Chondrocyte (in vitro differentiated cells): ENCODE data around the gene CTBS. TPM values are rescaled to one million over a fixed set of nuclear protein-coding genes. Genes with fewer than 3 reads are reported as not detected.

Experiments used
- DNase-seq: peaks from one replicate; pipeline ENCODE4 v3.0.0; 2021; ENCODE audit warnings: mixed read lengths, low spot score
- H3K27ac Mint-ChIP-seq: one replicate; pipeline ENCODE4 v1.8.0; 2021; ENCODE audit warnings: mild to moderate bottlenecking, moderate library complexity, mixed read lengths; ENCODE audit not compliant: unreplicated experiment
- H3K27me3 Mint-ChIP-seq: 2 replicates; pipeline ENCODE4 v1.8.0; 2021; ENCODE audit warnings: low read depth, mixed read lengths
- H3K36me3 Mint-ChIP-seq: 2 replicates; pipeline ENCODE4 v1.8.0; 2021; ENCODE audit warnings: low read depth, mixed read lengths
- H3K4me1 Mint-ChIP-seq: 2 replicates; pipeline ENCODE4 v1.8.0; 2021; ENCODE audit warnings: low read depth, mild to moderate bottlenecking, mixed read lengths
- H3K4me3 Mint-ChIP-seq: one replicate; pipeline ENCODE4 v1.8.0; 2021; ENCODE audit warnings: mild to moderate bottlenecking, moderate library complexity, mixed read lengths; ENCODE audit not compliant: unreplicated experiment
- H3K9me3 Mint-ChIP-seq: 2 replicates; pipeline ENCODE4 v1.8.0; 2021; ENCODE audit warnings: low read depth, mixed read lengths
- CTCF ChIP-seq: fragments of 200-600 bp; sonication (generic); IDR thresholded peaks from 2 replicates; pipeline ENCODE4 v1.5.0; 2021; ENCODE audit warnings: antibody characterized with exemption, mild to moderate bottlenecking, moderate library complexity
- total RNA-seq: library from RNA; stranded (reverse); gene quantifications from 3 replicates; pipeline ENCODE4 v1.2.1, GENCODE V29; 2021

The CTBS gene
- total RNA-seq, 1 donor from 2014 or later: 20.9 TPM

GRCh38 chr1:84585803-84586202 lies 11.6 kb upstream of the CTBS start:
- Mint-ChIP-seq H3K4me1 (peaks cover 16% of the 10 kb centered on the region), H3K27me3 (no peaks in the 10 kb centered on the region), H3K36me3 (no peaks in the 10 kb centered on the region), H3K27ac (no peak overlapping the region), H3K4me3 (no peak overlapping the region), H3K9me3 (no peaks in the 10 kb centered on the region)
- no peak for TF ChIP-seq CTCF
- no peak for DNase-seq

- no peaks in the 10 kb centered on the region for H3K9me3 Mint-ChIP-seq
- no peak for TF ChIP-seq CTCF
- no peak for DNase-seq
- H3K36me3 Mint-ChIP-seq: no peaks in the 10 kb centered on the region
- peaks cover 16% of the 10 kb centered on the region for H3K4me1 Mint-ChIP-seq
- no peak overlapping the region for H3K4me3 Mint-ChIP-seq
- H3K27ac Mint-ChIP-seq: no peak overlapping the region
- no peaks in the 10 kb centered on the region for H3K27me3 Mint-ChIP-seq
Observed at GRCh38 chr1:84584126-84584525, 9.9 kb upstream of the CTBS start.

- peaks cover 16% of the 10 kb centered on the region for H3K4me1 Mint-ChIP-seq
- TF ChIP-seq CTCF: no peak
- no peak for DNase-seq
Observed at GRCh38 chr1:84583648-84584047, 9.4 kb upstream of the CTBS start.

GRCh38 chr1:84582802-84583587 lies 8.8 kb upstream of the CTBS start:
- no peak for TF ChIP-seq CTCF
- Mint-ChIP-seq H3K36me3 (no peaks in the 10 kb centered on the region), H3K27ac (peak overlapping the region; percentile 76), H3K9me3 (no peaks in the 10 kb centered on the region), H3K27me3 (no peaks in the 10 kb centered on the region), H3K4me1 (peaks cover 16% of the 10 kb centered on the region), H3K4me3 (no peak overlapping the region)
- no peak for DNase-seq

More at GRCh38 chr1:84583648-84584047, 9.4 kb upstream of the CTBS start:
- no peaks in the 10 kb centered on the region for H3K27me3 Mint-ChIP-seq
- H3K36me3 Mint-ChIP-seq: no peaks in the 10 kb centered on the region
- peak overlapping the region; percentile 8 for H3K4me3 Mint-ChIP-seq
- no peaks in the 10 kb centered on the region for H3K9me3 Mint-ChIP-seq
- peak overlapping the region; percentile 76 for H3K27ac Mint-ChIP-seq

GRCh38 chr1:84581648-84582047 lies 7.4 kb upstream of the CTBS start:
- H3K36me3 Mint-ChIP-seq: no peaks in the 10 kb centered on the region
- H3K4me3 Mint-ChIP-seq: no peak overlapping the region
- H3K4me1 Mint-ChIP-seq: peaks cover 16% of the 10 kb centered on the region
- H3K9me3 Mint-ChIP-seq: no peaks in the 10 kb centered on the region
- no peak for DNase-seq
- no peak for TF ChIP-seq CTCF
- H3K27me3 Mint-ChIP-seq: no peaks in the 10 kb centered on the region
- H3K27ac Mint-ChIP-seq: no peak overlapping the region
